Measurements from ENCODE around the gene ARHGEF16. TPM values are rescaled to one million over a fixed set of nuclear protein-coding genes. Genes with fewer than 3 reads are reported as not detected.

The ARHGEF16 gene
- total RNA-seq, 1 donor from 2014 or later = 1.7 TPM

DNA sequence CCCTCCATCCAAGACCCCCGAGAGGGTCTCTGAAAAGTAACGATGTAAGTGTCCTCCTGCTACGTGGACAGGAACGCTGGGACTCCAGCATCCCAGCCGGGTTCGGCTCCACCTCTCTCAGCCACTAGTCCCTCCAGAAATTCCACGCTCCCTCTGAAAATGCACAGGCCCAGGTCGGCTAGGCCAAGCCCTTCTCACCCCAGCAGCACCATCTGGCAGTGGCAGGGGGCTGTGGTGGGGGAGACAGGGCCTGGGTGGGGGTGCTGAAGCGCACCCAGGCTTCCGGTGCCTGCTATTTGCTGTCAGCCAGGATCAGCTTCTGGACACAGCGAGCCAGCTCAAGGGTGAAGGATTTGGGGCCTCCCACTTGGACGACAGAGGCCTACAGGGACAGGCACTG, 73.3 kb downstream of the ARHGEF16 start:
- no peak overlapping the region for H3K4me3 Mint-ChIP-seq (ENCODE audit: unreplicated experiment)
- no peaks in the 10 kb centered on the region for H3K36me3 Mint-ChIP-seq (ENCODE audit: low read depth, unreplicated experiment)
- TF ChIP-seq, protein P1, sequence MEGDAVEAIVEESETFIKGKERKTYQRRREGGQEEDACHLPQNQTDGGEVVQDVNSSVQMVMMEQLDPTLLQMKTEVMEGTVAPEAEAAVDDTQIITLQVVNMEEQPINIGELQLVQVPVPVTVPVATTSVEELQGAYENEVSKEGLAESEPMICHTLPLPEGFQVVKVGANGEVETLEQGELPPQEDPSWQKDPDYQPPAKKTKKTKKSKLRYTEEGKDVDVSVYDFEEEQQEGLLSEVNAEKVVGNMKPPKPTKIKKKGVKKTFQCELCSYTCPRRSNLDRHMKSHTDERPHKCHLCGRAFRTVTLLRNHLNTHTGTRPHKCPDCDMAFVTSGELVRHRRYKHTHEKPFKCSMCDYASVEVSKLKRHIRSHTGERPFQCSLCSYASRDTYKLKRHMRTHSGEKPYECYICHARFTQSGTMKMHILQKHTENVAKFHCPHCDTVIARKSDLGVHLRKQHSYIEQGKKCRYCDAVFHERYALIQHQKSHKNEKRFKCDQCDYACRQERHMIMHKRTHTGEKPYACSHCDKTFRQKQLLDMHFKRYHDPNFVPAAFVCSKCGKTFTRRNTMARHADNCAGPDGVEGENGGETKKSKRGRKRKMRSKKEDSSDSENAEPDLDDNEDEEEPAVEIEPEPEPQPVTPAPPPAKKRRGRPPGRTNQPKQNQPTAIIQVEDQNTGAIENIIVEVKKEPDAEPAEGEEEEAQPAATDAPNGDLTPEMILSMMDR (IDR thresholded peaks at IDR 0.05; ENCODE audit: unreplicated experiment) = no peak
- DNase-seq (ENCODE audit: low spot score) = no peak
- H3K4me1 Mint-ChIP-seq (ENCODE audit: unreplicated experiment) = peaks cover 6% of the 10 kb centered on the region
- H3K27me3 Mint-ChIP-seq (ENCODE audit: unreplicated experiment) = peaks cover 7% of the 10 kb centered on the region
- no peak overlapping the region for H3K27ac Mint-ChIP-seq (ENCODE audit: unreplicated experiment)
- H3K9me3 Mint-ChIP-seq (ENCODE audit: unreplicated experiment) = no peaks in the 10 kb centered on the region

DNA sequence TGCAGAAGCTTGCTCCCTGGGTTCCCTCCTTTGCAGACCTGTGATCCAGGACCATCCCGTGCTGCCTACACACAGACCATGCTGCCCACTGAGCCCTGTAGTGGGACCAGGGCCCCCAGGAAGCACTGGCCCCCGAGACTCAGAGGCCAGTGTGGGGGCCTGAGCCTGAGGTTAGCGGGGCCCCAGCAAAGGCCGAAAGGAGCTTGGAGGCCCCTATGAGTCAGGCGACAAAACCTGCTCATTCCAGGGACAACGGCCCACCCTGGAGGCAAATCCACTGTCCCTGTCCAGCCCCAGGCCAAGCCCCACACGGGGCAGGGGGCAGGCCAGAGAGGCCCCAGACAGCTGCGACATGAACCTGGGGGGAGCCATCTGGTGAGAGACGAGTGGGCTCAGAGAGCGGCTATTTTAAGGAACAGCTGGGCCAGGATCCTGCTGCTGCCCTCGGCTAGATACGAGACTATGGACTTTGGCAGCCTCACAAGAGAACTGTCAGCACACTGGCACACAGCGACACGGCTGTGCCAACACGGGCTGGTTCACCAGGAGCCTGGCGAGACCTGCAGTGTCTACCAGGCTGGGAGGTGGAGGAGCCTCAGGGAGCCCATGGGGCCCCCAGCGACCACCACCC, 74.7 kb downstream of the ARHGEF16 start:
- Mint-ChIP-seq H3K36me3 (ENCODE audit: low read depth, unreplicated experiment) (no peaks in the 10 kb centered on the region), H3K27ac (ENCODE audit: unreplicated experiment) (no peak overlapping the region), H3K9me3 (ENCODE audit: unreplicated experiment) (no peaks in the 10 kb centered on the region), H3K4me1 (ENCODE audit: unreplicated experiment) (peaks cover 6% of the 10 kb centered on the region), H3K4me3 (ENCODE audit: unreplicated experiment) (no peak overlapping the region), H3K27me3 (ENCODE audit: unreplicated experiment) (peaks cover 13% of the 10 kb centered on the region)
- TF ChIP-seq, protein P1 (IDR thresholded peaks at IDR 0.05; ENCODE audit: unreplicated experiment) = no peak
- no peak for DNase-seq (ENCODE audit: low spot score)

- peak; percentile 37 for DNase-seq (ENCODE audit: low spot score)
- TF ChIP-seq, protein P1 (IDR thresholded peaks at IDR 0.05; ENCODE audit: unreplicated experiment) = no peak
- Mint-ChIP-seq H3K9me3 (ENCODE audit: unreplicated experiment) (no peaks in the 10 kb centered on the region), H3K36me3 (ENCODE audit: low read depth, unreplicated experiment) (no peaks in the 10 kb centered on the region), H3K27me3 (ENCODE audit: unreplicated experiment) (peaks cover 14% of the 10 kb centered on the region), H3K4me1 (ENCODE audit: unreplicated experiment) (peaks cover 6% of the 10 kb centered on the region), H3K27ac (ENCODE audit: unreplicated experiment) (no peak overlapping the region), H3K4me3 (ENCODE audit: unreplicated experiment) (peak overlapping the region; percentile 80)
Observed at GRCh38 chr1:3530086-3530925, 75.8 kb downstream of the ARHGEF16 start.

Other genes starting within 250 kb of the ARHGEF16 start
- 198 TPM for gene MEGF6, start 156.8 kb downstream of the ARHGEF16 start, total RNA-seq (ENCODE audit: unreplicated experiment)
- gene TPRG1L, start 170.3 kb downstream of the ARHGEF16 start, total RNA-seq (ENCODE audit: unreplicated experiment) = 35.2 TPM
- gene WRAP73, start 195.4 kb downstream of the ARHGEF16 start, total RNA-seq (ENCODE audit: unreplicated experiment) = 19.0 TPM
- gene TP73, start 197.9 kb downstream of the ARHGEF16 start, total RNA-seq (ENCODE audit: unreplicated experiment) = not detected

Data from endothelial cell (in vitro differentiated cells).